Measurements from ENCODE around the gene HNRNPL. TPM values are rescaled to one million over a fixed set of nuclear protein-coding genes. Genes with fewer than 3 reads are reported as not detected.

Gene HNRNPL
- total and polyA plus RNA-seq, 2 donors from 2014 or later = 168 to 278 TPM

- Histone ChIP-seq H3K4me1 (ENCODE audit: control insufficient read depth in 2 of 3, insufficient read depth in 2 of 3, low read depth in 1 of 3, low read length in 3 of 3) (no peaks in the 10 kb centered on the region), H3K27me3 (ENCODE audit: control insufficient read depth, insufficient read depth, low read length) (no peaks in the 10 kb centered on the region), H3K27ac (ENCODE audit: low read depth in 2 of 2, low read length in 2 of 2) (no peak overlapping the region), H3K36me3 (ENCODE audit: control insufficient read depth in 2 of 3, insufficient read depth in 3 of 3, low read length in 3 of 3) (no peaks in the 10 kb centered on the region), H3K9me3 (ENCODE audit: control insufficient read depth in 2 of 3, insufficient read depth in 1 of 3, low read length in 3 of 3) (no peaks in the 10 kb centered on the region), H3K4me3 (ENCODE audit: low read length in 3 of 3) (no peak overlapping the region), H3K9ac (ENCODE audit: low read length in 3 of 3) (no peak overlapping the region)
- no peak for FAIRE-seq
- DNase-seq = peak in 1 of 5 donors; percentile 39
- TF ChIP-seq CTCF (IDR thresholded peaks at IDR 0.05; ENCODE audit: borderline replicate concordance, extremely low read depth, insufficient read depth) = no peak
- intact Hi-C loops (cut with DNase I) = no loop called here
Observed at GRCh38 chr19:38786572-38787265, 63.1 kb downstream of the HNRNPL start.

Other genes starting within 250 kb of the HNRNPL start
- gene MAP4K1, start 232.0 kb downstream of the HNRNPL start, total RNA-seq = 17.7 TPM
- 3.9 TPM for gene MAP4K1, start 232.0 kb downstream of the HNRNPL start, polyA plus RNA-seq (ENCODE audit: insufficient read depth, low read depth, low replicate concordance)
- 259 TPM for gene EIF3K, start 230.8 kb downstream of the HNRNPL start, total RNA-seq
- gene EIF3K, start 230.8 kb downstream of the HNRNPL start, polyA plus RNA-seq (ENCODE audit: insufficient read depth, low read depth, low replicate concordance) = 723 TPM
- 606 TPM for gene ACTN4, start 202.3 kb downstream of the HNRNPL start, total RNA-seq
- 231 TPM for gene ACTN4, start 202.3 kb downstream of the HNRNPL start, polyA plus RNA-seq (ENCODE audit: insufficient read depth, low read depth, low replicate concordance)
- gene CAPN12, start 105.5 kb downstream of the HNRNPL start, total RNA-seq = 31.1 TPM
- gene CAPN12, start 105.5 kb downstream of the HNRNPL start, polyA plus RNA-seq (ENCODE audit: insufficient read depth, low read depth, low replicate concordance) = 27.1 TPM
- 1.3 TPM for gene LGALS7, start 76.5 kb downstream of the HNRNPL start, total RNA-seq
- not detected for gene LGALS7, start 76.5 kb downstream of the HNRNPL start, polyA plus RNA-seq (ENCODE audit: insufficient read depth, low read depth, low replicate concordance)
- not detected for gene LGALS7B, start 60.8 kb downstream of the HNRNPL start, total RNA-seq
- gene LGALS7B, start 60.8 kb downstream of the HNRNPL start, polyA plus RNA-seq (ENCODE audit: insufficient read depth, low read depth, low replicate concordance) = 3.7 TPM
- gene LGALS4, start 37.0 kb downstream of the HNRNPL start, total RNA-seq = 12.2 TPM
- 1.2 TPM for gene LGALS4, start 37.0 kb downstream of the HNRNPL start, polyA plus RNA-seq (ENCODE audit: insufficient read depth, low read depth, low replicate concordance)
- 167 TPM for gene ECH1, start 18.2 kb downstream of the HNRNPL start, total RNA-seq
- 534 TPM for gene ECH1, start 18.2 kb downstream of the HNRNPL start, polyA plus RNA-seq (ENCODE audit: insufficient read depth, low read depth, low replicate concordance)
- gene RINL, start 28.3 kb upstream of the HNRNPL start, total RNA-seq = 13.0 TPM
- gene RINL, start 28.3 kb upstream of the HNRNPL start, polyA plus RNA-seq (ENCODE audit: insufficient read depth, low read depth, low replicate concordance) = 9.5 TPM
- gene SIRT2, start 49.6 kb upstream of the HNRNPL start, total RNA-seq = 36.0 TPM
- gene SIRT2, start 49.6 kb upstream of the HNRNPL start, polyA plus RNA-seq (ENCODE audit: insufficient read depth, low read depth, low replicate concordance) = 56.9 TPM
- 23.2 TPM for gene NFKBIB, start 50.0 kb upstream of the HNRNPL start, total RNA-seq
- 37.6 TPM for gene NFKBIB, start 50.0 kb upstream of the HNRNPL start, polyA plus RNA-seq (ENCODE audit: insufficient read depth, low read depth, low replicate concordance)
- 0.47 TPM for gene CCER2, start 62.2 kb upstream of the HNRNPL start, total RNA-seq
- gene CCER2, start 62.2 kb upstream of the HNRNPL start, polyA plus RNA-seq (ENCODE audit: insufficient read depth, low read depth, low replicate concordance) = not detected
- 30.6 TPM for gene SARS2, start 80.8 kb upstream of the HNRNPL start, total RNA-seq
- gene SARS2, start 80.8 kb upstream of the HNRNPL start, polyA plus RNA-seq (ENCODE audit: insufficient read depth, low read depth, low replicate concordance) = 34.8 TPM
- 28.5 TPM for gene MRPS12, start 81.0 kb upstream of the HNRNPL start, total RNA-seq
- gene MRPS12, start 81.0 kb upstream of the HNRNPL start, polyA plus RNA-seq (ENCODE audit: insufficient read depth, low read depth, low replicate concordance) = 110 TPM
- gene FBXO17, start 125.8 kb upstream of the HNRNPL start, total RNA-seq = 32.3 TPM
- 44.3 TPM for gene FBXO17, start 125.8 kb upstream of the HNRNPL start, polyA plus RNA-seq (ENCODE audit: insufficient read depth, low read depth, low replicate concordance)
- 8.3 TPM for gene FBXO27, start 182.6 kb upstream of the HNRNPL start, total RNA-seq
- gene FBXO27, start 182.6 kb upstream of the HNRNPL start, polyA plus RNA-seq (ENCODE audit: insufficient read depth, low read depth, low replicate concordance) = 7.8 TPM
- not detected for gene ACP7, start 234.4 kb upstream of the HNRNPL start, total RNA-seq
- 0.13 TPM for gene ACP7, start 234.4 kb upstream of the HNRNPL start, polyA plus RNA-seq (ENCODE audit: insufficient read depth, low read depth, low replicate concordance)

All from kidney (tissue), 14 donors.